Measurements from ENCODE around the gene DNMT3B. TPM values are rescaled to one million over a fixed set of nuclear protein-coding genes. Genes with fewer than 3 reads are reported as not detected.
"Not testable (repeated sequence)": the region's sequence is repeated elsewhere in the genome, so short reads cannot be mapped to it uniquely, and the experiment has no call there.

The DNMT3B gene
- total RNA-seq, result 1 to 10 TPM; 2.7 to 5.0 (median 2.9) TPM

DNA sequence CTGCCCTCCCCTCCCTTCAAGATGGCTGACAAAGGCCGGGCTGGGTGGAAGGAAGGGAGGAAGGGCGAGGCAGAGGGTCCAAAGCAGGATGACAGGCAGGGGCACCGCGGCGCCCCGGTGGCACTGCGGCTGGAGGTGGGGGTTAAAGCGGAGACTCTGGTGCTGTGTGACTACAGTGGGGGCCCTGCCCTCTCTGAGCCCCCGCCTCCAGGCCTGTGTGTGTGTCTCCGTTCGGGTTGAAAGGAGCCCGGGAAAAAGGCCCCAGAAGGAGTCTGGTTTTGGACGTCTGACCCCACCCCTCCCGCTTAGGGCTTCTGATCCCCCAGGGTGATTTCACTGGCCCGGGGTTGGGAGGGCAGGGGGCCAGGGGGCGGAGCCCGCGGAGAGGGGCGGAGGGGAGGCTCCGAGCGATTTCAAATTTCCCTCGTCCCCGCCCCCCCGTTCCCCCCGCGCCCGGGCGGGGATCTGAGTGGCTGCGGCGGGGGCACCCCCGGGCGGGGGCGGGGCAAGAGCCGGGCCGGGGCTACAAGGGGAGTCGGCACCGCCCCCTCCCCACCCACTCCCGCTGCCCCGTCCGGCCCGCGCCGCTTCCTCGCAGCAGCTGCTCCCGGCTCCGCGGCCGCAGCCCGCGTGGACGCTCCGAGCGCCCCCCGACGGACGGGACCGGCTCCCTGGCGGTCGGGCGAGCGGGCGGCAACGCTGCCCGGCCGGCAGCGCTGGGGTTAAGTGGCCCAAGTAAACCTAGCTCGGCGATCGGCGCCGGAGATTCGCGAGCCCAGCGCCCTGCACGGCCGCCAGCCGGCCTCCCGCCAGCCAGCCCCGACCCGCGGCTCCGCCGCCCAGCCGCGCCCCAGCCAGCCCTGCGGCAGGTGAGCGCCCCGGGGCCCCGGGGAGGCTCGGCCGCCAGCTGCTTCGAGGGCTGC is at the start of gene DNMT3B:
Gene DNMT3B (plus strand): TSS at position 555 of the 923 bp plus-strand sequence. CDS start 17,939 bp downstream, outside the sequence.
- DNase-seq (ENCODE audit: low spot score in 2 of 2), result no peak
- H3K36me3 ChIP-seq, result no peaks in the 10 kb centered on the region
- WGBS, result 1% methylated on average over 37 of the region's 92 CpGs
- H3K4me1 ChIP-seq, result peaks cover 29% of the 10 kb centered on the region
- H3K27me3 ChIP-seq, result no peaks in the 10 kb centered on the region
- no peak within 1 kb of the TSS for H3K27ac ChIP-seq
- no peaks in the 10 kb centered on the region for H3K9me3 ChIP-seq
- peak within 1 kb of the TSS; percentile 87 for H3K4me3 ChIP-seq
- peak in 1 of 2 donors; percentile 22 for TF ChIP-seq CTCF (IDR thresholded peaks at IDR 0.05)
- no peak for TF ChIP-seq EP300 (IDR thresholded peaks at IDR 0.05)

DNA sequence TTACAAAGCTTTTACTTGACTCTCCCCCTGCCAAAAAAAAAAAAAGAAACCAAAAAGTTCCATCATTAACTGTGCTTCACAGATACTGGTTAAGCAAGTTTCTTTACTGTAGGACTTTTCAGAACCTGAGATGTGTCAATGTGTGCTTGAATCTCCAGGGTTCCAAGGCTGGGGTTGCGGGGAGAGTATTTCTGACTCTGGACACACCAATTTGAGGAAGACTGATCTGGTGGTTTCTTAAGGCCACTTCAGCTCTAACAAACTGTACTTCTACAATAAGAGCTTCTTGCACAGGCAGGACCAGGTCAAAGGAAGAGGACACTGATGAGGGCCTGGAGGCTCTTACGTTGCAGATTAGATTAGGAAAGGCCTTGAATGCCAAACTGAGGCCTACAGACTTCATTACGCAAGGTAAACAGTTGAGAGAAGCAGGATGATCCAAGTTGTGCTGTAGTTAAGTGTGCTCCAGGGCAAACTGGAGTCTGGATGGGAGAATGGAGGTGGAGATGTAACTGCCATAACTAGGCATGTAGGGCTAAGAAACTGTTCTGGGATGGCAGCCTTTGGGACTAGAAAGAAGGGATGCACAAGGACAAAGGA is 43.3 kb upstream of the DNMT3B start:
- no peak for DNase-seq (ENCODE audit: low spot score in 2 of 2)
- Histone ChIP-seq H3K4me1 (peaks cover 3% of the 10 kb centered on the region), H3K9me3 (no peaks in the 10 kb centered on the region), H3K36me3 (peaks cover 42% of the 10 kb centered on the region), H3K27me3 (no peaks in the 10 kb centered on the region), H3K4me3 (no peak overlapping the region), H3K27ac (no peak overlapping the region)
- 84% methylated on average over 3 of the region's 3 CpGs for WGBS
- TF ChIP-seq POLR2AphosphoS5 (IDR thresholded peaks at IDR 0.05) (no peak), EP300 (IDR thresholded peaks at IDR 0.05) (no peak), POLR2A (IDR thresholded peaks at IDR 0.05) (no peak), CTCF (IDR thresholded peaks at IDR 0.05) (no peak)

GRCh38 chr20:32727683-32728082 is 34.5 kb upstream of the DNMT3B start:
- Histone ChIP-seq H3K9me3 (no peaks in the 10 kb centered on the region), H3K4me1 (peaks cover 13% of the 10 kb centered on the region), H3K27ac (no peak overlapping the region), H3K27me3 (no peaks in the 10 kb centered on the region), H3K4me3 (no peak overlapping the region), H3K36me3 (peaks cover 27% of the 10 kb centered on the region)
- 54% methylated on average over 7 of the region's 7 CpGs for WGBS
- DNase-seq (ENCODE audit: low spot score in 2 of 2), result no peak
- TF ChIP-seq EP300 (IDR thresholded peaks at IDR 0.05), result no peak
- TF ChIP-seq POLR2A (IDR thresholded peaks at IDR 0.05), result no peak
- no peak for TF ChIP-seq POLR2AphosphoS5 (IDR thresholded peaks at IDR 0.05)

GRCh38 chr20:32728435-32728834 is 33.8 kb upstream of the DNMT3B start:
- Histone ChIP-seq H3K4me1 (peaks cover 13% of the 10 kb centered on the region), H3K36me3 (peaks cover 27% of the 10 kb centered on the region)
- 96% methylated on average over 6 of the region's 6 CpGs for WGBS
- DNase-seq (ENCODE audit: low spot score in 2 of 2); H3K4me3 ChIP-seq; H3K9me3 ChIP-seq; H3K27ac ChIP-seq; H3K27me3 ChIP-seq: not testable (repeated sequence)

GRCh38 chr20:32729334-32729733 is 32.9 kb upstream of the DNMT3B start:
- Histone ChIP-seq H3K4me1 (peaks cover 13% of the 10 kb centered on the region), H3K36me3 (peaks cover 27% of the 10 kb centered on the region)
- H3K4me3 ChIP-seq; H3K27ac ChIP-seq; H3K27me3 ChIP-seq; H3K9me3 ChIP-seq; DNase-seq (ENCODE audit: low spot score in 2 of 2): not testable (repeated sequence)
- 94% methylated on average over 5 of the region's 5 CpGs for WGBS

GRCh38 chr20:32731882-32732266 is 30.3 kb upstream of the DNMT3B start:
- H3K9me3 ChIP-seq, result no peaks in the 10 kb centered on the region
- no peak overlapping the region for H3K4me3 ChIP-seq
- no peak for DNase-seq (ENCODE audit: low spot score in 2 of 2)
- no peaks in the 10 kb centered on the region for H3K27me3 ChIP-seq
- H3K36me3 ChIP-seq, result peaks cover 12% of the 10 kb centered on the region
- 53% methylated on average over 4 of the region's 4 CpGs for WGBS
- H3K4me1 ChIP-seq, result peaks cover 13% of the 10 kb centered on the region
- no peak overlapping the region for H3K27ac ChIP-seq
- TF ChIP-seq POLR2A (IDR thresholded peaks at IDR 0.05) (no peak), POLR2AphosphoS5 (IDR thresholded peaks at IDR 0.05) (no peak), EP300 (IDR thresholded peaks at IDR 0.05) (no peak), CTCF (IDR thresholded peaks at IDR 0.05) (no peak)
